ENCODE results near the gene SLC25A10. TPM values are rescaled to one million over a fixed set of nuclear protein-coding genes. Genes with fewer than 3 reads are reported as not detected.

SLC25A10 gene
- total and polyA plus RNA-seq, 2 of the 8 experiments (the other 6 are each of a cell fraction or from before 2014, with no cell fraction given) = 22.2 to 43.0 TPM

GRCh38 chr17:81716674-81716996 lies 4.6 kb downstream of the SLC25A10 start:
- Histone ChIP-seq H3K4ac (replicated peaks; ENCODE audit: insufficient read length, low read depth, low read length) (no peak overlapping the region), H3K79me2 (ENCODE audit: control insufficient read depth in 1 of 2, insufficient read depth in 2 of 2, low read length in 2 of 2) (peaks cover 0 to 7% of the 10 kb centered on the region in 2 experiments; a peak in 1 of 4 replicates), H2AFZ (ENCODE audit: low read length) (no peak overlapping the region), H3K27me3 (replicated peaks in 1 of 4; ENCODE audit: control insufficient read depth in 3 of 4, extremely low read depth in 1 of 4, insufficient read depth in 3 of 4, low read length in 3 of 4) (no peaks in the 10 kb centered on the region), H3K27ac (ENCODE audit: low read depth, low read length) (no peak overlapping the region), H3K9me3 (ENCODE audit: insufficient read depth in 2 of 2, low read depth in 1 of 2, low read length in 1 of 2) (no peaks in the 10 kb centered on the region), H2BK120ac (replicated peaks; ENCODE audit: low read depth, low read length) (no peak overlapping the region), H3K23me2 (ENCODE audit: low read depth, low read length) (peaks cover 8% of the 10 kb centered on the region; the same call in 1 of the 2 replicates), H3K4me1 (replicated peaks in 1 of 4; ENCODE audit: control insufficient read depth in 3 of 4, insufficient read depth in 4 of 4, low read length in 3 of 4) (peaks cover 0 to 15% (median 8%) of the 10 kb centered on the region in 4 experiments; a peak in 5 of 7 replicates), H4K91ac (replicated peaks; ENCODE audit: insufficient read length, low read length) (no peak overlapping the region), H3K4me3 (ENCODE audit: extremely low read depth in 1 of 4, insufficient read depth in 2 of 4, low read depth in 3 of 4, low read length in 4 of 4) (no peak overlapping the region), H3K9ac (replicated peaks in 1 of 4; ENCODE audit: extremely low read depth in 1 of 4, low read depth in 3 of 4, low read length in 3 of 4) (no peak overlapping the region), H2AK5ac (ENCODE audit: low read depth, low read length) (no peak overlapping the region), H4K5ac (ENCODE audit: insufficient read length, low read depth, low read length) (no peak overlapping the region), H3K18ac (ENCODE audit: extremely low read depth, low read length) (no peak overlapping the region), H4K20me1 (replicated peaks in 1 of 2; ENCODE audit: control insufficient read depth in 1 of 2, insufficient read depth in 2 of 2, low read length in 2 of 2) (peaks cover 3 to 10% of the 10 kb centered on the region in 2 experiments), H4K8ac (ENCODE audit: extremely low read depth, insufficient read depth, low read length) (no peak overlapping the region), H2BK12ac (ENCODE audit: low read depth, low read length) (no peak overlapping the region), H3K23ac (ENCODE audit: insufficient read length) (no peak overlapping the region), H3K14ac (ENCODE audit: insufficient read length) (no peak overlapping the region), H2BK20ac (ENCODE audit: low read length) (no peak overlapping the region), H3K56ac (replicated peaks; ENCODE audit: insufficient read length, low read depth, low read length) (no peak overlapping the region), H3K4me2 (ENCODE audit: insufficient read depth in 1 of 2, low read depth in 2 of 2, low read length in 2 of 2) (no peak overlapping the region), H2BK5ac (ENCODE audit: low read depth, low read length) (no peak overlapping the region), H3K36me3 (ENCODE audit: control insufficient read depth in 2 of 4, insufficient read depth in 4 of 4, low read length in 3 of 4) (peaks cover 0 to 9% (median 0%) of the 10 kb centered on the region in 4 experiments; a peak in 3 of 8 replicates), H2BK15ac (ENCODE audit: low read length) (no peak overlapping the region), H3K79me1 (ENCODE audit: low read depth, low read length) (peaks cover 8% of the 10 kb centered on the region; the same call in 1 of the 2 replicates)
- 94% methylated on average over 8 of the region's 12 CpGs; no CpG with 5 or more reads in 1 of the 2 experiments for WGBS, 2 experiments (ENCODE audit: extremely low coverage in 1 of 2, insufficient coverage in 1 of 2, insufficient read length in 1 of 2, insufficient replicate concordance in 2 of 2, low coverage in 1 of 2, low lambda C conversion rate in 2 of 2, missing lambda C conversion rate in 1 of 2)
- FAIRE-seq (no peak), DNase-seq (ENCODE audit: low read depth in 1 of 2, low spot score in 2 of 2) (no peak)
- ChIA-PET CTCF (ENCODE audit: partially characterized antibody) (interaction anchor here (1.6 to 2.5 kb wide), 2 partner anchors 9 to 106 kb away, joined by 4 to 13 read pairs; no protein-coding TSS in a partner anchor), POLR2A (ENCODE audit: partially characterized antibody) (interaction anchor here (1.1 to 25.9 kb wide), 3 partner anchors 8 to 214 kb away, joined by 3 to 436 read pairs (median 348); partner anchors contain the start of genes ARL16, HGS, MRPL12 and SLC25A10)
- TF ChIP-seq EZH2 (IDR thresholded peaks at IDR 0.05; ENCODE audit: low read depth, low read length, severe bottlenecking) = no peak
- TF ChIP-seq ATF3 (IDR thresholded peaks at IDR 0.05; ENCODE audit: insufficient read depth, low read depth, low read length) = no peak
- TF ChIP-seq E2F6 (IDR thresholded peaks at IDR 0.05) = no peak
- no peak for TF ChIP-seq SP4 (IDR thresholded peaks at IDR 0.05; ENCODE audit: low read length)
- TF ChIP-seq TBP (IDR thresholded peaks at IDR 0.05; ENCODE audit: low read depth, low read length) = no peak
- TF ChIP-seq SP2 (IDR thresholded peaks at IDR 0.05; ENCODE audit: low read length) = no peak
- no peak for TF ChIP-seq NANOG (IDR thresholded peaks at IDR 0.05; ENCODE audit: insufficient read depth, low read depth, low read length, poor library complexity, severe bottlenecking)
- no peak for TF ChIP-seq EGR1 (IDR thresholded peaks at IDR 0.05; ENCODE audit: borderline replicate concordance, low read depth, low read length)
- TF ChIP-seq TCF12 (IDR thresholded peaks at IDR 0.05; ENCODE audit: low read depth, low read length) = no peak
- no peak for TF ChIP-seq USF2 (IDR thresholded peaks at IDR 0.05; ENCODE audit: low read length)
- TF ChIP-seq KDM1A (IDR thresholded peaks at IDR 0.05; ENCODE audit: borderline replicate concordance, low read length) = no peak
- no peak for TF ChIP-seq SIRT6 (IDR thresholded peaks at IDR 0.05; ENCODE audit: low read length)

Measured in H1 (cell line).